ENCODE data around the gene ELMOD2.

DNA sequence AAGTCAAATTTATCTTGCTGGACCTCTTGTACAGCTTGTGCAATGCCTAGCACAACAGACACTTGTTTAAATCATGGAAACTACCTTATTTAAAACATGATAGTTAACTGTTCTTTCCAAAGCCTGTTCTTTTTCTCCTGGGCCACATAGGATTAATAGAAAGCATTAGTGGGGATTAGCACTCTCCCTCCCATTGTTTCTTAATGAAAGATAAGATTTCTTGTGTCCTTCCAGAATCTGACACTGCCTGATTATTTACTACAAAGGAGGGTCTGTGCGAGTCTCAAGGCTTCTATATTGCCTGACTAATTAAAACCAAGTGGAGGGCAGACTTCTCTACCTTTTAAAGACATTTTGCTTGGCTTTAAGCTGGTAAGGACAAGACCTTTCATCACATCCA, 8.5 kb upstream of the ELMOD2 start:
- TF ChIP-seq TAF1 (conservative IDR thresholded peaks at IDR 0.05) (no peak), CTCF (IDR thresholded peaks at IDR 0.05; ENCODE audit: low read depth, low read length, missing input control) (no peak), JUND (IDR thresholded peaks at IDR 0.05) (no peak), SP1 (IDR thresholded peaks at IDR 0.05) (no peak), ZBTB33 (IDR thresholded peaks at IDR 0.05) (no peak), RAD21 (IDR thresholded peaks at IDR 0.05) (no peak)

All from liver (tissue), 3 donors.